CD14-positive monocyte (primary cell): Measurements from ENCODE around the gene HMGN3. TPM values are rescaled to one million over a fixed set of nuclear protein-coding genes. Genes with fewer than 3 reads are reported as not detected.

ENCODE experiments used
- DNase-seq, 3 donors: peaks; one replicate each; pipeline ENCODE4 v3.0.0-alpha.2; 2011 to 2022
- H2AFZ ChIP-seq: 2 replicates; pipeline ENCODE4 v1.6.0; 2012; ENCODE audit warnings: mild to moderate bottlenecking, low read depth, low read length, inconsistent platforms; ENCODE audit not compliant: insufficient read depth, poor library complexity, severe bottlenecking
- H3K27ac ChIP-seq, 2 donors: 1 replicate in 1 of 2; 2 replicates in 1 of 2; pipeline ENCODE4 v1.5.1; 2012 to 2013; ENCODE audit warnings: low read length in 2 of 2, control low read depth in 1 of 2, inconsistent platforms in 1 of 2, low read depth in 1 of 2, mild to moderate bottlenecking in 1 of 2
- H3K27me3 ChIP-seq, 2 donors: one replicate each; pipeline versions ENCODE4 v1.6.0 to v1.6.1; 2011 to 2013; ENCODE audit warnings: low read length in 2 of 2; ENCODE audit not compliant: control insufficient read depth in 2 of 2, insufficient read depth in 2 of 2
- H3K36me3 ChIP-seq, 2 donors: replicated peaks in 1 of 2; 1 replicate in 1 of 2; 2 replicates in 1 of 2; pipeline versions ENCODE4 v1.5.1 to v1.6.1; 2012 to 2013; ENCODE audit warnings: low read length in 2 of 2, control low read depth in 1 of 2, inconsistent platforms in 1 of 2, mild to moderate bottlenecking in 1 of 2; ENCODE audit not compliant: insufficient read depth in 2 of 2, control insufficient read depth in 1 of 2
- H3K4me1 ChIP-seq, 2 donors: 1 replicate in 1 of 2; 2 replicates in 1 of 2; pipeline versions ENCODE4 v1.5.1 to v1.6.1; 2012 to 2013; ENCODE audit warnings: low read length in 2 of 2, control low read depth in 1 of 2, inconsistent platforms in 1 of 2, mild to moderate bottlenecking in 1 of 2, moderate library complexity in 1 of 2; ENCODE audit not compliant: insufficient read depth in 2 of 2, control insufficient read depth in 1 of 2
- H3K4me2 ChIP-seq: replicated peaks from 2 replicates; pipeline ENCODE3; 2012; ENCODE audit warnings: low read length, moderate library complexity, mild to moderate bottlenecking; ENCODE audit not compliant: poor library complexity, severe bottlenecking; ENCODE audit errors: extremely low read depth
- H3K4me3 ChIP-seq, 3 experiments: fragments of 200-600 bp in 1 of 3; sonication (generic) in 1 of 3; replicated peaks in 1 of 3; 1 replicate in 2 of 3; 2 replicates in 1 of 3; pipeline ENCODE4 v1.5.1; 2011 to 2013; ENCODE audit warnings: low read length in 3 of 3, mild to moderate bottlenecking in 3 of 3, control low read depth in 2 of 3, low read depth in 2 of 3, inconsistent platforms in 1 of 3, moderate library complexity in 1 of 3
- H3K79me2 ChIP-seq: 2 replicates; pipeline ENCODE4 v1.6.0; 2012; ENCODE audit warnings: mild to moderate bottlenecking, control low read depth, inconsistent platforms, low read length, moderate library complexity; ENCODE audit not compliant: insufficient read depth
- H3K9ac ChIP-seq: 2 replicates; pipeline ENCODE4 v1.6.0; 2017; ENCODE audit warnings: low read length, mild to moderate bottlenecking; ENCODE audit not compliant: insufficient read depth, poor library complexity, severe bottlenecking
- H3K9me3 ChIP-seq, 2 donors: replicated peaks in 1 of 2; 1 replicate in 1 of 2; 2 replicates in 1 of 2; pipeline versions ENCODE4 v1.5.1 to v1.6.1; 2012 to 2013; ENCODE audit warnings: low read length in 2 of 2, control low read depth in 1 of 2; ENCODE audit not compliant: control insufficient read depth in 1 of 2, insufficient read depth in 1 of 2
- H4K20me1 ChIP-seq: 2 replicates; pipeline ENCODE4 v1.6.0; 2012; ENCODE audit warnings: mild to moderate bottlenecking, low read length, control low read depth, moderate library complexity; ENCODE audit not compliant: insufficient read depth
- H3K27ac Mint-ChIP-seq, 7 donors: one replicate each; pipeline ENCODE4 v1.8.0; 2020; ENCODE audit warnings: mild to moderate bottlenecking in 7 of 7, mixed read lengths in 7 of 7, moderate library complexity in 6 of 7, inconsistent platforms in 2 of 7
- H3K27me3 Mint-ChIP-seq, 3 donors: one replicate each; pipeline ENCODE4 v1.8.0; 2021 to 2022; ENCODE audit warnings: low read depth in 3 of 3, mild to moderate bottlenecking in 3 of 3, mixed read lengths in 3 of 3, moderate library complexity in 3 of 3, inconsistent platforms in 1 of 3
- H3K36me3 Mint-ChIP-seq, 2 donors: one replicate each; pipeline ENCODE4 v1.8.0; 2020; ENCODE audit warnings: mixed read lengths in 2 of 2, inconsistent platforms in 1 of 2, mild to moderate bottlenecking in 1 of 2
- H3K4me1 Mint-ChIP-seq: one replicate; pipeline ENCODE4 v1.8.0; 2020; ENCODE audit warnings: mild to moderate bottlenecking, mixed read lengths
- H3K4me3 Mint-ChIP-seq, 2 donors: one replicate each; pipeline ENCODE4 v1.8.0; 2020; ENCODE audit warnings: mild to moderate bottlenecking in 2 of 2, mixed read lengths in 2 of 2, moderate library complexity in 1 of 2
- H3K9me3 Mint-ChIP-seq, 7 donors: one replicate each; pipeline ENCODE4 v1.8.0; 2020 to 2022; ENCODE audit warnings: mixed read lengths in 7 of 7, mild to moderate bottlenecking in 6 of 7, moderate library complexity in 6 of 7, inconsistent platforms in 2 of 7
- WGBS: methylation state at CpG from one replicate; pipeline ENCODE4 v1.1.5; 2013; ENCODE audit warnings: missing lambda C conversion rate; ENCODE audit not compliant: insufficient coverage; 5-methylcytosine and 5-hydroxymethylcytosine counted together
- intact Hi-C, 2 donors: fragments of 100-400 bp; cut with micrococcal nuclease; formaldehyde crosslinking; loops; one replicate each; pipeline versions ENCODE4 v1.15.0 to v1.15.1; 2023
- polyA plus RNA-seq, 3 donors: library from polyadenylated mRNA; depleted of rRNA in 1 of 3; unstranded in 2 of 3; stranded (reverse) in 1 of 3; fragments of 300-500 nt in 2 of 3; fragments of >200 nt in 1 of 3; fragmentation: Illumina TruSeq in 2 of 3; gene quantifications; 1 replicate in 2 of 3; 2 replicates in 1 of 3; pipeline ENCODE4 v1.2.3, GENCODE V29; 2012 to 2021
- TF ChIP-seq, protein P1 (sequence below): fragments of 200-600 bp; IDR thresholded peaks from one replicate; pipeline ENCODE4 v1.8.0; 2022; ENCODE audit warnings: antibody characterized with exemption, mild to moderate bottlenecking

HMGN3 gene
- polyA plus RNA-seq, 3 donors: 63.9 to 106 (median 84.4) TPM

GRCh38 chr6:79159846-79160245 lies 74.6 kb downstream of the HMGN3 start:
- H3K36me3 Mint-ChIP-seq: no peaks in the 10 kb centered on the region
- H3K27me3 Mint-ChIP-seq: peaks cover 0 to 4% (median 2%) of the 10 kb centered on the region in 3 donors
- no peak overlapping the region for H3K4me2 ChIP-seq
- H2AFZ ChIP-seq: no peak overlapping the region
- peaks cover 0 to 3% of the 10 kb centered on the region in 2 donors for H3K9me3 ChIP-seq
- no CpG with 5 or more reads among the region's 1 CpG for WGBS
- no peaks in the 10 kb centered on the region for H3K4me1 ChIP-seq
- no peaks in the 10 kb centered on the region for H3K36me3 ChIP-seq
- no peak overlapping the region for H3K27ac ChIP-seq
- no peaks in the 10 kb centered on the region for H3K4me1 Mint-ChIP-seq
- no peaks in the 10 kb centered on the region for H3K27me3 ChIP-seq
- no peaks in the 10 kb centered on the region for H3K79me2 ChIP-seq
- no peaks in the 10 kb centered on the region for H4K20me1 ChIP-seq
- peaks cover 0 to 4% (median 1%) of the 10 kb centered on the region in 7 donors for H3K9me3 Mint-ChIP-seq
- no peak overlapping the region for H3K27ac Mint-ChIP-seq
- TF ChIP-seq, protein P1, sequence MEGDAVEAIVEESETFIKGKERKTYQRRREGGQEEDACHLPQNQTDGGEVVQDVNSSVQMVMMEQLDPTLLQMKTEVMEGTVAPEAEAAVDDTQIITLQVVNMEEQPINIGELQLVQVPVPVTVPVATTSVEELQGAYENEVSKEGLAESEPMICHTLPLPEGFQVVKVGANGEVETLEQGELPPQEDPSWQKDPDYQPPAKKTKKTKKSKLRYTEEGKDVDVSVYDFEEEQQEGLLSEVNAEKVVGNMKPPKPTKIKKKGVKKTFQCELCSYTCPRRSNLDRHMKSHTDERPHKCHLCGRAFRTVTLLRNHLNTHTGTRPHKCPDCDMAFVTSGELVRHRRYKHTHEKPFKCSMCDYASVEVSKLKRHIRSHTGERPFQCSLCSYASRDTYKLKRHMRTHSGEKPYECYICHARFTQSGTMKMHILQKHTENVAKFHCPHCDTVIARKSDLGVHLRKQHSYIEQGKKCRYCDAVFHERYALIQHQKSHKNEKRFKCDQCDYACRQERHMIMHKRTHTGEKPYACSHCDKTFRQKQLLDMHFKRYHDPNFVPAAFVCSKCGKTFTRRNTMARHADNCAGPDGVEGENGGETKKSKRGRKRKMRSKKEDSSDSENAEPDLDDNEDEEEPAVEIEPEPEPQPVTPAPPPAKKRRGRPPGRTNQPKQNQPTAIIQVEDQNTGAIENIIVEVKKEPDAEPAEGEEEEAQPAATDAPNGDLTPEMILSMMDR: no peak
- H3K9ac ChIP-seq: no peak overlapping the region
- intact Hi-C loops: no loop called here
- no peak overlapping the region for H3K4me3 ChIP-seq
- no peak overlapping the region for H3K4me3 Mint-ChIP-seq
- DNase-seq: no peak

GRCh38 chr6:79158856-79159516 lies 75.5 kb downstream of the HMGN3 start:
- Mint-ChIP-seq H3K9me3 (peaks cover 0 to 5% (median 1%) of the 10 kb centered on the region in 7 donors), H3K27ac (no peak overlapping the region), H3K4me1 (no peaks in the 10 kb centered on the region), H3K27me3 (peaks cover 0 to 4% (median 2%) of the 10 kb centered on the region in 3 donors), H3K4me3 (no peak overlapping the region), H3K36me3 (no peaks in the 10 kb centered on the region)
- no peaks in the 10 kb centered on the region for H3K79me2 ChIP-seq
- no peaks in the 10 kb centered on the region for H3K27me3 ChIP-seq
- WGBS: 100% methylated on average over 2 of the region's 5 CpGs
- no peak overlapping the region for H3K9ac ChIP-seq
- H3K36me3 ChIP-seq: no peaks in the 10 kb centered on the region
- intact Hi-C loops: no loop called here
- no peaks in the 10 kb centered on the region for H4K20me1 ChIP-seq
- H3K4me1 ChIP-seq: no peaks in the 10 kb centered on the region
- H3K9me3 ChIP-seq: peaks cover 0 to 3% of the 10 kb centered on the region in 2 donors
- TF ChIP-seq, protein P1: no peak
- no peak overlapping the region for H3K4me2 ChIP-seq
- no peak overlapping the region for H3K27ac ChIP-seq
- no peak overlapping the region for H2AFZ ChIP-seq
- no peak overlapping the region for H3K4me3 ChIP-seq
- no peak for DNase-seq
